ENCODE measurements around the gene STOX2.
"Not testable (repeated sequence)": the region's sequence is repeated elsewhere in the genome, so short reads cannot be mapped to it uniquely, and the experiment has no call there.

Gene STOX2

GRCh38 chr4:184022679-184023383, 117.7 kb downstream of the STOX2 start:
- no peak for DNase-seq

- DNase-seq, result no peak
Observed at GRCh38 chr4:184024637-184025036, 119.5 kb downstream of the STOX2 start.

- DNase-seq, result no peak
Observed at GRCh38 chr4:184028561-184029374, 123.7 kb downstream of the STOX2 start.

GRCh38 chr4:184030036-184030435, 124.9 kb downstream of the STOX2 start:
- DNase-seq, result no peak

GRCh38 chr4:184030764-184031163, 125.7 kb downstream of the STOX2 start:
- DNase-seq, result no peak

- no peak for DNase-seq
Observed at GRCh38 chr4:184032091-184032490, 127.0 kb downstream of the STOX2 start.

- peak; percentile 17 for DNase-seq
Observed at GRCh38 chr4:184039963-184040383, 134.9 kb downstream of the STOX2 start.

- no peak for DNase-seq
Observed at GRCh38 chr4:184041156-184041555, 136.0 kb downstream of the STOX2 start.

GRCh38 chr4:184046148-184046547, 141.0 kb downstream of the STOX2 start:
- no peak for DNase-seq

- not testable (repeated sequence) for DNase-seq
Observed at GRCh38 chr4:184051262-184051661, 146.2 kb downstream of the STOX2 start.

- DNase-seq, result no peak
Observed at GRCh38 chr4:184052616-184053015, 147.5 kb downstream of the STOX2 start.

- DNase-seq, result no peak
Observed at GRCh38 chr4:184053434-184053833, 148.3 kb downstream of the STOX2 start.

GRCh38 chr4:184056877-184057276, 151.8 kb downstream of the STOX2 start:
- no peak for DNase-seq

GRCh38 chr4:184058026-184058425, 152.9 kb downstream of the STOX2 start:
- DNase-seq, result no peak

GRCh38 chr4:184059099-184059498, 154.0 kb downstream of the STOX2 start:
- DNase-seq, result no peak

GRCh38 chr4:184061582-184061981, 156.5 kb downstream of the STOX2 start:
- no peak for DNase-seq

GRCh38 chr4:184062769-184063168, 157.7 kb downstream of the STOX2 start:
- DNase-seq, result no peak

- DNase-seq, result no peak
Observed at GRCh38 chr4:184064877-184065276, 159.8 kb downstream of the STOX2 start.

- DNase-seq, result no peak
Observed at GRCh38 chr4:184066584-184067300, 161.6 kb downstream of the STOX2 start.

- DNase-seq, result no peak
Observed at GRCh38 chr4:184067931-184068554, 162.9 kb downstream of the STOX2 start.

Measured in fibroblast of skin of scalp (primary cell).